H1 (cell line): Measurements from ENCODE around the gene LMO2.

ENCODE experiments used
- CTCF ChIP-seq, 3 experiments: IDR thresholded peaks; 1 replicate in 2 of 3; 2 replicates in 1 of 3; pipeline versions ENCODE4 v1.5.1 to v1.6.1; 2011; ENCODE audit warnings: low read length in 3 of 3, mild to moderate bottlenecking in 3 of 3, inconsistent platforms in 2 of 3, low read depth in 1 of 3, moderate library complexity in 1 of 3; ENCODE audit not compliant: insufficient read depth in 1 of 3; ENCODE audit errors: control extremely low read depth in 1 of 3
- EZH2 ChIP-seq: fragments of 200-600 bp; sonication (generic); IDR thresholded peaks from 2 replicates; pipeline ENCODE4 v1.7.1; 2012; ENCODE audit warnings: low read depth, mild to moderate bottlenecking, moderate library complexity, low read length, inconsistent platforms; ENCODE audit not compliant: severe bottlenecking
- POLR2AphosphoS5 ChIP-seq: IDR thresholded peaks from 2 replicates; pipeline ENCODE4 v1.6.1; 2011; ENCODE audit warnings: low read depth, low read length

GRCh38 chr11:33889821-33890378 lies 2.0 kb downstream of the LMO2 start:
- TF ChIP-seq POLR2AphosphoS5 (no peak), EZH2 (no peak), CTCF (IDR thresholded peaks at IDR 0.05; ENCODE audit: control extremely low read depth in 1 of 3, insufficient read depth in 1 of 3, low read depth in 1 of 3, low read length in 3 of 3) (no peak)
